ENCODE results near the gene CPLANE2.

CPLANE2 gene

DNA sequence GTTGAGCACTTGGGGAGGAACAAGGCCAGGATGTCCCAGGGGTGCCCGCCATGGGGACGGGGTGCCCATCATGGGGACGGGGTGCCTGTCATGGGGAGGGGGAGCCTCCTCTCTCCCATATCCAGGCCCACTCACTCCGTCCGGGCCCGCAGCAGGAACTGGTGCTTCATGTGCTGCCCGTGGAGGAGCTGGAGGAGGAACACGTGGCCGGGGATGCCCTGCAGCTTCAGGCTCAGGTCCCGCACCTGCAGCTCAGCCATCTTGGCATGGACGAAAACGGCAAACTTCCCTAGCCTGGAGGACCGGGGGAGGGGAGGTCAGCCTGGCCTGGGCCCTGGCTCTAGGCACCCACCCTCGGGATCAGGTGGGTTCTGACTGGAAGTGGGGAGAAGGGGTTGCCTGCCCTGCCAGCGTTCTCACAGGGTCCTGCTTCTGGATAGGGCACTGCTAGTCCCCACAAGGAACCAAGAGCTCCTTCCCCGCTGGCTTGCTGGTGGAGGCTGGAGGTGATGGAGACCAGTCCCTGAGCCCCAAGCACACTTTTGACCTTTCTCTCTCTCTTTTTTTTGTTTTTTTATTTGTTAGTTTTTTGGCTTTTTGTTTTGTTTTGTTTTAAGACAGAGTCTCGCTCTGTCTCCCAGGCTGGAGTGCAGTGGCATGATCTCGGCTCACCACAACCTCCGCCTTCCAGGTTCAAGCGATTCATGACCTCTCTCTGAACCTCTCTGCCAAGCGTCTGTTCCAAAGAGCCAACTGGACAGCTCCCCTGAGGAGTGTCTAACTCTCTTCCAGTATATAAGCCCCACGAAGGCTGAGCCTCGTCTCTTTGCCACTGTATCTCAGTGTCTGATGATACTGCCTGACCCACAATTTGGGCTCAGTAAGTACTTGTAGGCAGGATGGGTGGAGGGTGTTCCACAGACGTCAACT is 34.4 kb downstream of the CPLANE2 start:
- 93% methylated on average over 24 of the region's 24 CpGs for WGBS
- H2AFZ ChIP-seq (ENCODE audit: low read depth, low read length): no peak overlapping the region

DNA sequence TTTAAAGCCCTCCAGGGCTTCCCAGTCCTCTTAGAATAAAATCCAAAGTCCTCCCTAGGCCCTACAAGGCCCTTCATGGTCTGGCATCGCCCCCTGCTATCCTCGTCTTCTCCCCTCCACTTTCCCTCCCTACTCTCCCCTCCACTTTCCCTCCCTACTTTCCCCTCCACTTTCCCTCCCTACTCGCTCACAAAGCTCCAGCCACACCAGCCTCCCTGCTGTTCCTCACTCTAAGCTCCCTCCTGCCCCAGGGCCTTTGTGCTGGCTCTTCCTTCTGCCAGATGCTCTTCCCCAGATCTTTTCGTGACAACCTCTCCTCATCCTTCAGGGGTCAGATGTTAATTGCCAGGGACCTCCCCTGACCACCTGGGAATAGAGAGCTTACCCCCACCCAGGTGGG is 37.3 kb downstream of the CPLANE2 start:
- no peak overlapping the region for H2BK12ac ChIP-seq (ENCODE audit: low read length in 2 of 2)
- H4K8ac ChIP-seq (ENCODE audit: low read length): no peak overlapping the region
- H3K18ac ChIP-seq (ENCODE audit: low read depth in 1 of 2, low read length in 2 of 2): no peak overlapping the region
- H2AFZ ChIP-seq (ENCODE audit: low read depth, low read length): no peak overlapping the region
- H3K4me3 ChIP-seq (ENCODE audit: insufficient read depth in 1 of 2, low read depth in 1 of 2, low read length in 2 of 2): no peak overlapping the region
- H3K27ac ChIP-seq (ENCODE audit: low read length, poor library complexity, severe bottlenecking): no peak overlapping the region
- no peak overlapping the region for H3K4ac ChIP-seq (ENCODE audit: low read depth in 1 of 2, low read length in 2 of 2)
- H3K4me2 ChIP-seq (ENCODE audit: low read length, poor library complexity, severe bottlenecking): no peak overlapping the region
- no peak overlapping the region for H2BK5ac ChIP-seq (ENCODE audit: low read depth, low read length, poor library complexity, severe bottlenecking)
- H3K23ac ChIP-seq (ENCODE audit: low read length in 2 of 2): no peak overlapping the region
- no peak overlapping the region for H3K14ac ChIP-seq (ENCODE audit: low read length in 2 of 2)
- DNase-seq: no peak
- WGBS: 92% methylated on average over 4 of the region's 4 CpGs
- no peak overlapping the region for H2BK15ac ChIP-seq (ENCODE audit: low read depth, poor library complexity, severe bottlenecking)
- H4K91ac ChIP-seq (ENCODE audit: low read length): no peak overlapping the region
- H3K4me1 ChIP-seq (ENCODE audit: control insufficient read depth, insufficient read depth, low read depth, low read length): no peaks in the 10 kb centered on the region
- no peak overlapping the region for H3K9ac ChIP-seq (ENCODE audit: low read length)
- H2AK5ac ChIP-seq (ENCODE audit: low read length, severe bottlenecking): no peak overlapping the region
- no peak overlapping the region for H2BK120ac ChIP-seq (ENCODE audit: low read depth, low read length)
- H3K9me3 ChIP-seq (ENCODE audit: control insufficient read depth, low read length): no peaks in the 10 kb centered on the region
- H3K36me3 ChIP-seq (ENCODE audit: control insufficient read depth in 1 of 2, insufficient read depth in 2 of 2, low read depth in 1 of 2, low read length in 2 of 2): peaks cover 0 to 33% of the 10 kb centered on the region in 2 experiments
- peaks cover 0 to 2% of the 10 kb centered on the region in 2 experiments for H3K27me3 ChIP-seq (ENCODE audit: control insufficient read depth in 1 of 2, insufficient read depth in 1 of 2, low read length in 2 of 2)
- peaks cover under 1% of the 10 kb centered on the region for H3K79me1 ChIP-seq (replicated peaks; ENCODE audit: low read length, poor library complexity, severe bottlenecking)

More for the DNA sequence above, 34.4 kb downstream of the CPLANE2 start:
- Histone ChIP-seq H3K14ac (ENCODE audit: low read length in 2 of 2) (no peak overlapping the region), H4K91ac (ENCODE audit: low read length) (no peak overlapping the region), H3K27me3 (ENCODE audit: control insufficient read depth in 1 of 2, insufficient read depth in 1 of 2, low read length in 2 of 2) (no peaks in the 10 kb centered on the region), H4K8ac (ENCODE audit: low read length) (no peak overlapping the region), H2BK12ac (ENCODE audit: low read length in 2 of 2) (no peak overlapping the region), H2BK15ac (ENCODE audit: low read depth, poor library complexity, severe bottlenecking) (no peak overlapping the region), H3K18ac (ENCODE audit: low read depth in 1 of 2, low read length in 2 of 2) (no peak overlapping the region), H3K4me2 (ENCODE audit: low read length, poor library complexity, severe bottlenecking) (no peak overlapping the region), H2BK5ac (ENCODE audit: low read depth, low read length, poor library complexity, severe bottlenecking) (no peak overlapping the region), H3K27ac (ENCODE audit: low read length, poor library complexity, severe bottlenecking) (no peak overlapping the region), H3K4ac (ENCODE audit: low read depth in 1 of 2, low read length in 2 of 2) (no peak overlapping the region), H3K79me1 (replicated peaks; ENCODE audit: low read length, poor library complexity, severe bottlenecking) (peaks cover 5% of the 10 kb centered on the region), H3K4me1 (ENCODE audit: control insufficient read depth, insufficient read depth, low read depth, low read length) (peaks cover 11% of the 10 kb centered on the region), H3K9me3 (ENCODE audit: control insufficient read depth, low read length) (no peaks in the 10 kb centered on the region), H2BK120ac (ENCODE audit: low read depth, low read length) (no peak overlapping the region), H3K4me3 (ENCODE audit: insufficient read depth in 1 of 2, low read depth in 1 of 2, low read length in 2 of 2) (no peak overlapping the region), H3K9ac (ENCODE audit: low read length) (no peak overlapping the region), H3K23ac (ENCODE audit: low read length in 2 of 2) (no peak overlapping the region), H3K36me3 (ENCODE audit: control insufficient read depth in 1 of 2, insufficient read depth in 2 of 2, low read depth in 1 of 2, low read length in 2 of 2) (peaks cover 0 to 36% of the 10 kb centered on the region in 2 experiments), H2AK5ac (ENCODE audit: low read length, severe bottlenecking) (no peak overlapping the region)
- no peak for DNase-seq

DNA sequence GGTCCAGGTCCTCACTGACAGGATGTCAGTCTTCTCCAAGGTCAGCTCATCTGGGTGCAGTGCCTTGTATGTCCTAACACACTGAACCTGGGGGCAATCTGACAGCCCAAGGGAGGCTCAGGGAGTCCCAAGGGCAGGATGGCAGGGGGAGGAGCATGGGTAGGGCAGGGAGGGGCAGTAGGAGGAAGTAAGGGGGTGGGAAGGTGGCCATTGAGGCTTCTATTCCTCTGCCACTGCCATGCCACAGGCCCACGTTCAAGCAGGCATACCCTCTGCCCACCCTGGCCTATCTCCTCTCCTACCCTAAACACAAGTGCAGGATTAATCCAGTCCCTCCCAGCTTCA is 37.9 kb downstream of the CPLANE2 start:
- Histone ChIP-seq H3K9ac (ENCODE audit: low read length) (no peak overlapping the region), H2BK120ac (ENCODE audit: low read depth, low read length) (no peak overlapping the region), H3K9me3 (ENCODE audit: control insufficient read depth, low read length) (no peaks in the 10 kb centered on the region), H3K4me1 (ENCODE audit: control insufficient read depth, insufficient read depth, low read depth, low read length) (no peaks in the 10 kb centered on the region), H2AK5ac (ENCODE audit: low read length, severe bottlenecking) (no peak overlapping the region), H3K4me3 (ENCODE audit: insufficient read depth in 1 of 2, low read depth in 1 of 2, low read length in 2 of 2) (no peak overlapping the region), H2AFZ (ENCODE audit: low read depth, low read length) (no peak overlapping the region), H4K8ac (ENCODE audit: low read length) (peak overlapping the region; percentile 7), H3K36me3 (ENCODE audit: control insufficient read depth in 1 of 2, insufficient read depth in 2 of 2, low read depth in 1 of 2, low read length in 2 of 2) (peaks cover 0 to 28% of the 10 kb centered on the region in 2 experiments), H3K27me3 (ENCODE audit: control insufficient read depth in 1 of 2, insufficient read depth in 1 of 2, low read length in 2 of 2) (peaks cover 0 to 2% of the 10 kb centered on the region in 2 experiments), H2BK15ac (ENCODE audit: low read depth, poor library complexity, severe bottlenecking) (no peak overlapping the region), H2BK5ac (ENCODE audit: low read depth, low read length, poor library complexity, severe bottlenecking) (no peak overlapping the region), H2BK12ac (ENCODE audit: low read length in 2 of 2) (no peak overlapping the region), H3K79me1 (replicated peaks; ENCODE audit: low read length, poor library complexity, severe bottlenecking) (no peaks in the 10 kb centered on the region), H4K91ac (ENCODE audit: low read length) (no peak overlapping the region), H3K4me2 (ENCODE audit: low read length, poor library complexity, severe bottlenecking) (no peak overlapping the region), H3K4ac (ENCODE audit: low read depth in 1 of 2, low read length in 2 of 2) (no peak overlapping the region), H3K27ac (ENCODE audit: low read length, poor library complexity, severe bottlenecking) (no peak overlapping the region), H3K18ac (ENCODE audit: low read depth in 1 of 2, low read length in 2 of 2) (no peak overlapping the region), H3K14ac (ENCODE audit: low read length in 2 of 2) (no peak overlapping the region), H3K23ac (ENCODE audit: low read length in 2 of 2) (no peak overlapping the region)
- WGBS: 75% methylated on average over 1 of the region's 1 CpG
- no peak for DNase-seq

GRCh38 chr1:16198444-16199156 is 38.4 kb downstream of the CPLANE2 start:
- no peak overlapping the region for H3K14ac ChIP-seq (ENCODE audit: low read length in 2 of 2)
- no peaks in the 10 kb centered on the region for H3K79me1 ChIP-seq (replicated peaks; ENCODE audit: low read length, poor library complexity, severe bottlenecking)
- H3K9ac ChIP-seq (ENCODE audit: low read length): no peak overlapping the region
- no peak for DNase-seq
- no peak overlapping the region for H2BK120ac ChIP-seq (ENCODE audit: low read depth, low read length)
- no peak overlapping the region for H4K8ac ChIP-seq (ENCODE audit: low read length)
- no peak overlapping the region for H4K91ac ChIP-seq (ENCODE audit: low read length)
- no peak overlapping the region for H2AFZ ChIP-seq (ENCODE audit: low read depth, low read length)
- H2BK5ac ChIP-seq (ENCODE audit: low read depth, low read length, poor library complexity, severe bottlenecking): no peak overlapping the region
- no peaks in the 10 kb centered on the region for H3K4me1 ChIP-seq (ENCODE audit: control insufficient read depth, insufficient read depth, low read depth, low read length)
- 93% methylated on average over 8 of the region's 8 CpGs for WGBS
- peaks cover 0 to 2% of the 10 kb centered on the region in 2 experiments for H3K27me3 ChIP-seq (ENCODE audit: control insufficient read depth in 1 of 2, insufficient read depth in 1 of 2, low read length in 2 of 2)
- H3K18ac ChIP-seq (ENCODE audit: low read depth in 1 of 2, low read length in 2 of 2): no peak overlapping the region
- H3K23ac ChIP-seq (ENCODE audit: low read length in 2 of 2): no peak overlapping the region
- no peak overlapping the region for H2BK15ac ChIP-seq (ENCODE audit: low read depth, poor library complexity, severe bottlenecking)
- no peaks in the 10 kb centered on the region for H3K9me3 ChIP-seq (ENCODE audit: control insufficient read depth, low read length)
- H3K4ac ChIP-seq (ENCODE audit: low read depth in 1 of 2, low read length in 2 of 2): no peak overlapping the region
- no peak overlapping the region for H3K4me2 ChIP-seq (ENCODE audit: low read length, poor library complexity, severe bottlenecking)
- H2BK12ac ChIP-seq (ENCODE audit: low read length in 2 of 2): no peak overlapping the region
- no peak overlapping the region for H3K4me3 ChIP-seq (ENCODE audit: insufficient read depth in 1 of 2, low read depth in 1 of 2, low read length in 2 of 2)
- no peak overlapping the region for H3K27ac ChIP-seq (ENCODE audit: low read length, poor library complexity, severe bottlenecking)
- H3K36me3 ChIP-seq (ENCODE audit: control insufficient read depth in 1 of 2, insufficient read depth in 2 of 2, low read depth in 1 of 2, low read length in 2 of 2): peaks cover 0 to 28% of the 10 kb centered on the region in 2 experiments
- H2AK5ac ChIP-seq (ENCODE audit: low read length, severe bottlenecking): no peak overlapping the region

Data from mesenchymal stem cell (in vitro differentiated cells and primary cell).